Tongue (tissue), 2 donors: ENCODE data around the gene ELAC2. TPM values are rescaled to one million over a fixed set of nuclear protein-coding genes. Genes with fewer than 3 reads are reported as not detected.

ENCODE experiments used
- DNase-seq: peaks from one replicate; pipeline ENCODE4 v3.0.0-alpha.2; 2015
- total RNA-seq: library from RNA; depleted of rRNA; stranded (reverse); fragments of >200 nt; gene quantifications from one replicate; pipeline ENCODE4 v1.2.3, GENCODE V29; 2014

The ELAC2 gene
- total RNA-seq, 1 donor from 2014 or later, result 78.2 TPM

GRCh38 chr17:12953156-12953555 lies 64.7 kb downstream of the ELAC2 start:
- no peak for DNase-seq

GRCh38 chr17:12952012-12952411 lies 65.8 kb downstream of the ELAC2 start:
- DNase-seq, result no peak

GRCh38 chr17:12947047-12947446 lies 70.8 kb downstream of the ELAC2 start:
- no peak for DNase-seq

Other genes starting within 250 kb of the ELAC2 start
- 3.4 TPM for gene ARHGAP44, start 228.5 kb downstream of the ELAC2 start, total RNA-seq